Large intestine (tissue), 12 donors: Measurements from ENCODE around the gene FOXF2. TPM values are rescaled to one million over a fixed set of nuclear protein-coding genes. Genes with fewer than 3 reads are reported as not detected.
"Not testable (repeated sequence)": the region's sequence is repeated elsewhere in the genome, so short reads cannot be mapped to it uniquely, and the experiment has no call there.

Experiments
- DNase-seq, 2 donors: peaks; one replicate each; pipeline versions ENCODE4 v3.0.0 to v3.0.0-alpha.2; 2013
- H3K27ac ChIP-seq: one replicate; pipeline ENCODE4 v1.5.1; 2013; ENCODE audit warnings: low read length
- H3K27me3 ChIP-seq: 2 replicates; pipeline ENCODE4 v1.6.1; 2013; ENCODE audit warnings: low read length; ENCODE audit not compliant: control insufficient read depth, insufficient read depth
- H3K36me3 ChIP-seq: 2 replicates; pipeline ENCODE4 v1.6.1; 2013; ENCODE audit warnings: low read length; ENCODE audit not compliant: control insufficient read depth, insufficient read depth
- H3K4me1 ChIP-seq: one replicate; pipeline ENCODE4 v1.6.1; 2013; ENCODE audit warnings: low read length; ENCODE audit not compliant: control insufficient read depth, insufficient read depth
- H3K4me3 ChIP-seq: one replicate; pipeline ENCODE4 v1.5.1; 2013; ENCODE audit warnings: low read length
- H3K9me3 ChIP-seq: one replicate; pipeline ENCODE4 v1.6.1; 2013; ENCODE audit warnings: mild to moderate bottlenecking, low read depth, low read length, moderate library complexity; ENCODE audit not compliant: control insufficient read depth
- WGBS: methylation state at CpG from one replicate; pipeline ENCODE4 v1.1.5; 2013; ENCODE audit warnings: low lambda C conversion rate; ENCODE audit not compliant: insufficient coverage; 5-methylcytosine and 5-hydroxymethylcytosine counted together
- long read RNA-seq, 11 donors: transcript quantifications; one replicate each; lab custom pipeline, GENCODE V29; 2026
- polyA plus RNA-seq: library from polyadenylated mRNA; unstranded; fragments of 120-200 nt; gene quantifications from one replicate; pipeline ENCODE4 v1.2.1, GENCODE V29; 2013

FOXF2 gene
- 25.0 TPM for polyA plus RNA-seq
- long read RNA-seq, donor 1, transcript FOXF2-202 (2 exons, 2,451 nt), result major isoform, 14 of 31 reads
- long read RNA-seq, donor 1, partial matches to known transcripts, result 17 of 31 reads
- long read RNA-seq, donor 1, other reads (novel, unspliced or antisense), result 0 of 31 reads
- long read RNA-seq, donor 2, transcript FOXF2-202 (2 exons, 2,451 nt), result major isoform, 28 of 42 reads
- long read RNA-seq, donor 2, partial matches to known transcripts, result 14 of 42 reads
- long read RNA-seq, donor 2, other reads (novel, unspliced or antisense), result 0 of 42 reads
- long read RNA-seq, donor 3, transcript FOXF2-202 (2 exons, 2,451 nt), result major isoform, 18 of 18 reads
- long read RNA-seq, donor 3, partial matches to known transcripts, result 0 of 18 reads
- long read RNA-seq, donor 3, other reads (novel, unspliced or antisense), result 0 of 18 reads
- long read RNA-seq, donor 4, result 0 reads
- long read RNA-seq, donor 5, transcript FOXF2-202 (2 exons, 2,451 nt), result major isoform, 16 of 24 reads
- long read RNA-seq, donor 5, partial matches to known transcripts, result 8 of 24 reads
- long read RNA-seq, donor 5, other reads (novel, unspliced or antisense), result 0 of 24 reads
- long read RNA-seq, donor 6, transcript FOXF2-202 (2 exons, 2,451 nt), result major isoform, 23 of 50 reads
- long read RNA-seq, donor 6, partial matches to known transcripts, result 27 of 50 reads
- long read RNA-seq, donor 6, other reads (novel, unspliced or antisense), result 0 of 50 reads
- long read RNA-seq, donor 7, transcript FOXF2-202 (2 exons, 2,451 nt), result major isoform, 8 of 8 reads
- long read RNA-seq, donor 7, partial matches to known transcripts, result 0 of 8 reads
- long read RNA-seq, donor 7, other reads (novel, unspliced or antisense), result 0 of 8 reads
- long read RNA-seq, donor 8, transcript FOXF2-202 (2 exons, 2,451 nt), result major isoform, 17 of 35 reads
- long read RNA-seq, donor 8, partial matches to known transcripts, result 18 of 35 reads
- long read RNA-seq, donor 8, other reads (novel, unspliced or antisense), result 0 of 35 reads
- long read RNA-seq, donor 9, transcript FOXF2-202 (2 exons, 2,451 nt), result major isoform, 14 of 22 reads
- long read RNA-seq, donor 9, partial matches to known transcripts, result 8 of 22 reads
- long read RNA-seq, donor 9, other reads (novel, unspliced or antisense), result 0 of 22 reads
- long read RNA-seq, donor 10, transcript FOXF2-202 (2 exons, 2,451 nt), result major isoform, 15 of 15 reads
- long read RNA-seq, donor 10, partial matches to known transcripts, result 0 of 15 reads
- long read RNA-seq, donor 10, other reads (novel, unspliced or antisense), result 0 of 15 reads
- long read RNA-seq, donor 11, transcript FOXF2-202 (2 exons, 2,451 nt), result major isoform, 10 of 10 reads
- long read RNA-seq, donor 11, partial matches to known transcripts, result 0 of 10 reads
- long read RNA-seq, donor 11, other reads (novel, unspliced or antisense), result 0 of 10 reads

DNA sequence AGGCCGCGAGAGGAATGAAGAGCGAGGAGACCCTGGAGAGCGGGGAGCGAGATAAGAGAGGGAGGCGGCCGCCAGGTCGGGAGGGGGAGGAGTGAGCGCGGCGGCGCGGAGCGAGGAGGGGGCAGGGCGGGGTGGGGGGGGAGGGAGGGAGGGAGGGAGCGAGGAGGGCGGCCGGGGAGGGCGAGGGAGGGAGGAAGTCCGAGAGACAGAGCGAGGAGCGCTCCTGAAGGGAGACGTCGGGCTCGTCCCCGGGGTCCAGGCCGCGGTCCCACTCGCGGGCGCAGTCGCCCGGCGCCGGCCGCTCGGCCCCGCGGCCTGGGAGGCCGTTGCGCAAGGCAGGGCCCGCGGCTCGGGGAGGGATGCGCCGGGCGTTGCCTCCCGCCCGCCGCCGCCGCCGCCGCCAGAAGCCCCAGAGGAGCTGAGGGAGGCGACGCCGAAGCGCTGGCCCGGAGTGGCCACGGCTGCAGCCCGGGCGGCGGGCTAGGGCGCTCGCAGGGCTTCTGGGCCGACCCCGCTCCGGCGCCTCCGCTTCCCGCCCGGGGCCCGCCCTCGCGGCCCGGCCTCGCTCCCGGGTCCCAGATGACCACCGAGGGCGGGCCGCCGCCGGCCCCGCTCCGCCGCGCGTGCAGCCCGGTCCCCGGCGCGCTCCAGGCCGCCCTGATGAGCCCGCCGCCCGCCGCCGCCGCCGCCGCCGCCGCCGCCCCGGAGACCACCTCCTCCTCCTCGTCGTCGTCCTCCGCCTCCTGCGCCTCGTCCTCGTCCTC lies at the start of gene FOXF2:
Gene FOXF2, plus strand, starts transcription at position 208 of the 764 bp plus-strand sequence. Its CDS starts 372 bp downstream, at position 580.
- Histone ChIP-seq H3K9me3 (peaks cover 3% of the 10 kb centered on the region), H3K27me3 (peaks cover 89% of the 10 kb centered on the region), H3K27ac (peak within 1 kb of the TSS; percentile 79), H3K4me3 (peak within 1 kb of the TSS; percentile 47), H3K4me1 (peaks cover 2% of the 10 kb centered on the region), H3K36me3 (peaks cover 11% of the 10 kb centered on the region)
- peak in 1 of 2 donors; percentile 29 for DNase-seq
- WGBS, result no CpG with 5 or more reads among the region's 112 CpGs

- Histone ChIP-seq H3K27me3 (peaks cover 10% of the 10 kb centered on the region), H3K4me1 (no peaks in the 10 kb centered on the region), H3K4me3 (no peak overlapping the region), H3K9me3 (peaks cover 3% of the 10 kb centered on the region), H3K36me3 (no peaks in the 10 kb centered on the region), H3K27ac (no peak overlapping the region)
- DNase-seq, result no peak
Observed at GRCh38 chr6:1346101-1346500, 43.3 kb upstream of the FOXF2 start.

DNA sequence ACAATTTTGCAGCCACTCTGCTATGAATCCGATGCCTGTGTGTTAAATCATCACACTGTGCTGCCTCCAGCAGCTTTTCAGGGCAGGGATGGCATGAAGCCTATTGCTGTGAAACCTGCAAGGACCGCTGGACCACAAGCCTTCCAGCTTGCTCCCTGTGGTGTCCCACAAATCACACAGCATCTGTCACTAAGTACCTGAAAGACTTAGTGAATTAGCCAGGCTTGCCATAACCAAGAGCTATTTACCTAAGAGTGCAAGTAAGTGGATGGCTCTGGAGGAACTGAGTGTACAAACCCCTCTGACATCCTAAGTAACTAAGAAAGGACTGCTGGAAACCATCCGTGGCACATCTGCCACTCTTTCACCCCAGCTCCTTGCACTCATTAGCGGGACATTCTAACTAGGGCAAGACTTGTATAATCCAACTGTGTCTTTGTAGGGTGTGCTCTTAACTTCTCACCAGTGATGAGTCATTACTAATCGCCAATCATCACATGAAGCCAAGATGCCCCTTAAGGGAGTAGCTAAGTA lies 42.8 kb upstream of the FOXF2 start:
- WGBS, result no CpG with 5 or more reads among the region's 5 CpGs
- Histone ChIP-seq H3K9me3 (peaks cover 6% of the 10 kb centered on the region), H3K27me3 (peaks cover 7% of the 10 kb centered on the region), H3K4me3 (no peak overlapping the region), H3K36me3 (no peaks in the 10 kb centered on the region), H3K4me1 (no peaks in the 10 kb centered on the region), H3K27ac (no peak overlapping the region)
- no peak for DNase-seq

DNA sequence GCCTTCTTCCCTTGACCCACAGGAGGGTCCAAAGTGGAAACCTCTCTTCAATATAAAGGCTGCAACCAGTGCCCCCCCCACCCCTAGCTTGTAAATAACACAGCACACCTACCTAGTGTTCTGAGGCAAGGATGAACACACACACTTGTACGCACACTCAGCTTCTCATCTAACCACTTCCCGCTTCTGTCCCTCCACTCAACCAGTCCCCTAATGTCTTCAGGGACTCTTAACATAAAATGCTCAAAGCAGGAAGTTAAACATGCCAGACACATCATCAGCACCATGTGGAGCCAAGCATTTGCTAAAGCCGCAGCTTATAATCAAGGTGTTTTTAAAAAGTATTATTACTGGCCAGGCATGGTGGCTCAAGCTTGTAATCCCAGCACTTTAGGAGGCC lies 42.2 kb upstream of the FOXF2 start:
- H3K27ac ChIP-seq, result no peak overlapping the region
- no CpG with 5 or more reads among the region's 3 CpGs for WGBS
- H3K36me3 ChIP-seq, result no peaks in the 10 kb centered on the region
- no peak for DNase-seq
- peaks cover 6% of the 10 kb centered on the region for H3K27me3 ChIP-seq
- no peak overlapping the region for H3K4me3 ChIP-seq
- H3K4me1 ChIP-seq, result no peaks in the 10 kb centered on the region
- H3K9me3 ChIP-seq, result peaks cover 6% of the 10 kb centered on the region

DNA sequence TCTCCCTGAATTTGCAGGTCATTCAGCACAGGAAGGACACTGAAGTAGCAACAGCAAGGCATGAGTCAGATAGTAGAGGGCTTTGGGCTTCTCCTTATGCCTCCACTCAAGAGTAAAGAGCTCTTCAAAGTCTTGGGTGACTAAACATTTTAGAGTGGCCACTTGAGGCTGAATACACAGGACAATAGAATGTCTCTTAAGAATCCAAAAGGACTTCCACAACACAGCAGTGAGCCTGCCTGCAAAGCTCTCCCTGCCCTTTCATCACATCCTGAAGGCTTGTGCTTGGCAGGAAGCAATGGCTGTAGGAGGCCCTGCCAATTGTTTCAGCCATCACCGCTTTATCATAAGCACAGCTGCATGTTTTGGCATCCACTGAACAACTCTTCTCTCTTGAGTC lies 40.7 kb upstream of the FOXF2 start:
- peaks cover 4% of the 10 kb centered on the region for H3K27me3 ChIP-seq
- no peak overlapping the region for H3K4me3 ChIP-seq
- H3K36me3 ChIP-seq, result no peaks in the 10 kb centered on the region
- DNase-seq, result peak in 1 of 2 donors; percentile 33
- WGBS, result no CpG with 5 or more reads among the region's 1 CpG
- H3K9me3 ChIP-seq, result peaks cover 6% of the 10 kb centered on the region
- no peak overlapping the region for H3K27ac ChIP-seq
- no peaks in the 10 kb centered on the region for H3K4me1 ChIP-seq

GRCh38 chr6:1349655-1350054 lies 39.7 kb upstream of the FOXF2 start:
- Histone ChIP-seq H3K27ac (no peak overlapping the region), H3K4me1 (no peaks in the 10 kb centered on the region)

GRCh38 chr6:1351381-1352008 lies 37.9 kb upstream of the FOXF2 start:
- Histone ChIP-seq H3K36me3 (no peaks in the 10 kb centered on the region), H3K27ac (no peak overlapping the region), H3K4me1 (no peaks in the 10 kb centered on the region), H3K27me3 (peaks cover 4% of the 10 kb centered on the region), H3K9me3 (peaks cover 6% of the 10 kb centered on the region), H3K4me3 (no peak overlapping the region)
- DNase-seq, result no peak
- no CpG with 5 or more reads among the region's 2 CpGs for WGBS

More at GRCh38 chr6:1349655-1350054, 39.7 kb upstream of the FOXF2 start:
- DNase-seq, result no peak
- peaks cover 6% of the 10 kb centered on the region for H3K9me3 ChIP-seq
- no peaks in the 10 kb centered on the region for H3K36me3 ChIP-seq
- H3K4me3 ChIP-seq, result no peak overlapping the region
- 50% methylated on average over 1 of the region's 1 CpG for WGBS
- H3K27me3 ChIP-seq, result peaks cover 4% of the 10 kb centered on the region

- not testable (repeated sequence) for H3K4me3 ChIP-seq, H3K27ac ChIP-seq, H3K9me3 ChIP-seq, H3K36me3 ChIP-seq, H3K4me1 ChIP-seq, DNase-seq, H3K27me3 ChIP-seq
Observed at GRCh38 chr6:1355068-1355467, 34.3 kb upstream of the FOXF2 start.

GRCh38 chr6:1361717-1362116 lies 27.7 kb upstream of the FOXF2 start:
- not testable (repeated sequence) for H3K4me1 ChIP-seq, H3K36me3 ChIP-seq, H3K4me3 ChIP-seq, H3K9me3 ChIP-seq, DNase-seq, H3K27ac ChIP-seq
- no CpG with 5 or more reads among the region's 4 CpGs for WGBS
- H3K27me3 ChIP-seq, result peaks cover 21% of the 10 kb centered on the region
